IMR-90 (cell line): ENCODE measurements around the gene NFKBIA. TPM values are rescaled to one million over a fixed set of nuclear protein-coding genes. Genes with fewer than 3 reads are reported as not detected.
"Not testable (repeated sequence)": the region's sequence is repeated elsewhere in the genome, so short reads cannot be mapped to it uniquely, and the experiment has no call there.

Experiments
- ATAC-seq: fragments of 200-7000 bp; cut with Tn5 transposase; 2 replicates; pipeline ENCODE4 v1.9.1; 2020; ENCODE audit warnings: low read depth, mild to moderate bottlenecking, moderate library complexity
- BruUV-seq: library from RNA; stranded (reverse); fragments of 400-500 nt; replicated peaks from 2 replicates; lab custom pipeline; 2021; lab: Mats Ljungman, UMichigan
- CTCF ChIA-PET: fragments of 300-600 bp; formaldehyde crosslinking; extraction: SDS; loops from one replicate; lab custom pipeline; 2021; ENCODE audit warnings: antibody characterized with exemption; lab: Yijun Ruan, JAX
- POLR2A ChIA-PET: fragments of 300-600 bp; sonication (Branson Sonifier 250); formaldehyde crosslinking; loops from one replicate; lab custom pipeline; 2022; ENCODE audit warnings: antibody characterized with exemption; ENCODE audit not compliant: unreplicated experiment; lab: Charles Lee
- DNase-seq: peaks from one replicate; pipeline ENCODE4 v3.0.0; 2013
- H2AFZ ChIP-seq: replicated peaks from 2 replicates; pipeline ENCODE3; 2013; ENCODE audit warnings: low read length, mild to moderate bottlenecking; ENCODE audit not compliant: poor library complexity
- H2AK5ac ChIP-seq: 2 replicates; pipeline ENCODE4 v1.6.1; 2013; ENCODE audit warnings: low read depth, low read length, inconsistent platforms
- H2AK9ac ChIP-seq: replicated peaks from 2 replicates; pipeline ENCODE3; 2013; ENCODE audit warnings: mild to moderate bottlenecking, low read depth, low read length, moderate library complexity; ENCODE audit not compliant: poor library complexity
- H2BK120ac ChIP-seq: 2 replicates; pipeline ENCODE4 v1.6.1; 2013; ENCODE audit warnings: low read depth, low read length, inconsistent platforms
- H2BK15ac ChIP-seq: 3 replicates; pipeline ENCODE4 v1.6.1; 2013; ENCODE audit warnings: low read depth, low read length, inconsistent platforms
- H2BK20ac ChIP-seq: 2 replicates; pipeline ENCODE4 v1.6.1; 2013; ENCODE audit warnings: low read depth, mild to moderate bottlenecking, inconsistent platforms, low read length, moderate library complexity
- H2BK5ac ChIP-seq: 2 replicates; pipeline ENCODE4 v1.6.1; 2013; ENCODE audit warnings: mild to moderate bottlenecking, low read depth, low read length, inconsistent platforms; ENCODE audit not compliant: poor library complexity, severe bottlenecking
- H3K14ac ChIP-seq: replicated peaks from 2 replicates; pipeline ENCODE4 v1.6.1; 2013; ENCODE audit warnings: low read depth, low read length, inconsistent platforms
- H3K18ac ChIP-seq: 2 replicates; pipeline ENCODE4 v1.6.1; 2013; ENCODE audit warnings: low read depth, low read length, control low read depth
- H3K23ac ChIP-seq: 2 replicates; pipeline ENCODE4 v1.6.1; 2013; ENCODE audit warnings: low read depth, low read length, inconsistent platforms
- H3K27ac ChIP-seq: 2 replicates; pipeline ENCODE4 v1.5.1; 2013; ENCODE audit warnings: mild to moderate bottlenecking, control low read depth, low read length; ENCODE audit not compliant: insufficient read depth
- H3K27me3 ChIP-seq: 2 replicates; pipeline ENCODE4 v1.6.1; 2013; ENCODE audit warnings: low read length; ENCODE audit not compliant: control insufficient read depth, insufficient read depth
- H3K36me3 ChIP-seq: 2 replicates; pipeline ENCODE4 v1.6.1; 2013; ENCODE audit warnings: low read length, mixed read lengths; ENCODE audit not compliant: control insufficient read depth, insufficient read depth
- H3K4ac ChIP-seq: 2 replicates; pipeline ENCODE4 v1.6.1; 2013; ENCODE audit warnings: low read depth, low read length, inconsistent platforms
- H3K4me1 ChIP-seq: 2 replicates; pipeline ENCODE4 v1.6.1; 2013; ENCODE audit warnings: low read length, mixed read lengths; ENCODE audit not compliant: control insufficient read depth, insufficient read depth
- H3K4me2 ChIP-seq: 2 replicates; pipeline ENCODE4 v1.6.1; 2013; ENCODE audit warnings: low read depth, mild to moderate bottlenecking, control low read depth, low read length, moderate library complexity
- H3K4me3 ChIP-seq: 2 replicates; pipeline ENCODE4 v1.5.1; 2013; ENCODE audit warnings: low read depth, mild to moderate bottlenecking, control low read depth, low read length, moderate library complexity; ENCODE audit not compliant: insufficient read depth
- H3K56ac ChIP-seq: 2 replicates; pipeline ENCODE4 v1.6.1; 2013; ENCODE audit warnings: low read length, inconsistent platforms; ENCODE audit not compliant: insufficient read depth; ENCODE audit errors: extremely low read depth
- H3K79me1 ChIP-seq, 2 experiments: 2 replicates each; pipeline ENCODE4 v1.6.1; 2013; ENCODE audit warnings: low read length in 2 of 2, inconsistent platforms in 1 of 2, low read depth in 1 of 2
- H3K9ac ChIP-seq: 2 replicates; pipeline ENCODE4 v1.6.1; 2013; ENCODE audit warnings: low read depth, low read length, control low read depth
- H3K9me1 ChIP-seq: 2 replicates; pipeline ENCODE4 v1.6.1; 2013; ENCODE audit warnings: low read length, inconsistent platforms; ENCODE audit not compliant: insufficient read depth
- H3K9me3 ChIP-seq: 2 replicates; pipeline ENCODE4 v1.6.1; 2013; ENCODE audit warnings: low read length; ENCODE audit not compliant: control insufficient read depth, insufficient read depth
- H4K20me1 ChIP-seq: 2 replicates; pipeline ENCODE4 v1.6.1; 2013; ENCODE audit warnings: low read length, inconsistent platforms; ENCODE audit not compliant: insufficient read depth
- H4K5ac ChIP-seq: 2 replicates; pipeline ENCODE4 v1.6.1; 2013; ENCODE audit warnings: mild to moderate bottlenecking, low read depth, low read length, control low read depth
- H4K8ac ChIP-seq, 2 experiments: 2 replicates each; pipeline ENCODE4 v1.6.1; 2013; ENCODE audit warnings: low read depth in 2 of 2, low read length in 2 of 2, control low read depth in 1 of 2, inconsistent platforms in 1 of 2
- H4K91ac ChIP-seq: 2 replicates; pipeline ENCODE4 v1.6.1; 2013; ENCODE audit warnings: low read depth, low read length, inconsistent platforms; ENCODE audit not compliant: insufficient read depth
- WGBS, 2 experiments: methylation state at CpG; one replicate each; pipeline versions ENCODE4 v1.1.5 to v1.1.7; 2013; ENCODE audit warnings: missing lambda C conversion rate in 2 of 2; ENCODE audit not compliant: insufficient read length in 1 of 2; ENCODE audit errors: extremely low coverage in 2 of 2; 5-methylcytosine and 5-hydroxymethylcytosine counted together
- dilution Hi-C: fragments of 300-500 bp; cut with HindIII; formaldehyde crosslinking; loops from one replicate; pipeline ENCODE4 v1.14.3; 2018; ENCODE audit warnings: low sequenced_read_pairs; ENCODE audit not compliant: unreplicated experiment
- in situ Hi-C: fragments of 300-500 bp; cut with MboI; formaldehyde crosslinking; loops from 3 replicates; pipeline ENCODE4 v1.14.3; 2019; ENCODE audit warnings: low sequenced_read_pairs, inconsistent platforms, mixed read lengths
- intact Hi-C: fragments of 100-400 bp; cut with micrococcal nuclease; formaldehyde crosslinking; loops from 2 replicates; pipeline ENCODE4 v1.10.0; 2022
- polyA plus RNA-seq, 3 experiments: library from polyadenylated mRNA; depleted of rRNA; stranded (reverse); fragments of >200 nt; gene quantifications; 2 replicates each; pipeline ENCODE4 v1.2.3, GENCODE V29; 2012; ENCODE audit warnings: low replicate concordance in 1 of 3
- total RNA-seq: library from RNA; depleted of rRNA; stranded (reverse); fragments of >200 nt; gene quantifications from 2 replicates; pipeline ENCODE4 v1.2.3, GENCODE V29; 2012

The NFKBIA gene
- total and polyA plus RNA-seq, 2 of the 4 experiments (the other 2 are of a cell fraction) = 71.1 to 97.1 TPM

GRCh38 chr14:35396610-35397009 lies 7.9 kb downstream of the NFKBIA start:
- H3K9me3 ChIP-seq, H3K56ac ChIP-seq, ATAC-seq, H4K5ac ChIP-seq, H3K4me1 ChIP-seq, H2AK9ac ChIP-seq, H2BK20ac ChIP-seq, H2BK120ac ChIP-seq, POLR2A ChIA-PET, H2AFZ ChIP-seq, H3K27ac ChIP-seq, H4K91ac ChIP-seq, H3K4ac ChIP-seq, H2AK5ac ChIP-seq, DNase-seq, H3K14ac ChIP-seq, dilution Hi-C loops, H3K9ac ChIP-seq, intact Hi-C loops, H2BK5ac ChIP-seq, H2BK15ac ChIP-seq, H3K23ac ChIP-seq, H3K27me3 ChIP-seq, H3K36me3 ChIP-seq, H3K4me3 ChIP-seq, in situ Hi-C loops, H3K4me2 ChIP-seq, BruUV-seq, H4K8ac ChIP-seq, H3K18ac ChIP-seq: not testable (repeated sequence)
- Histone ChIP-seq H4K20me1 (peaks cover 12% of the 10 kb centered on the region; the same call in 1 of the 2 replicates), H3K79me1 (peaks cover 5 to 12% of the 10 kb centered on the region in 2 experiments), H3K9me1 (peaks cover 16% of the 10 kb centered on the region)
- no CpG with 5 or more reads among the region's 7 CpGs for WGBS, 2 experiments
- CTCF ChIA-PET = interaction anchor here (0.8 kb wide), 1 partner anchor 93 kb away, joined by 3 read pairs; no protein-coding TSS in a partner anchor
